Cardiac muscle cell (in vitro differentiated cells and primary cell): Measurements from ENCODE around the gene OR5J2. TPM values are rescaled to one million over a fixed set of nuclear protein-coding genes. Genes with fewer than 3 reads are reported as not detected.
"Not testable (repeated sequence)": the region's sequence is repeated elsewhere in the genome, so short reads cannot be mapped to it uniquely, and the experiment has no call there.

ENCODE experiments used
- DNase-seq, 2 donors: peaks; one replicate each; pipeline versions ENCODE4 v3.0.0 to v3.0.0-alpha.2; 2010 to 2017; ENCODE audit warnings: low read depth in 1 of 2, low spot score in 1 of 2
- H3K27ac ChIP-seq: fragments of 200-600 bp; sonication (generic); 2 replicates; pipeline ENCODE4 v1.5.1; 2016
- H3K27me3 ChIP-seq: fragments of 200-600 bp; sonication (generic); 2 replicates; pipeline ENCODE4 v1.6.0; 2016; ENCODE audit warnings: control low read depth
- H3K36me3 ChIP-seq: fragments of 200-600 bp; sonication (generic); 2 replicates; pipeline ENCODE4 v1.5.1; 2016; ENCODE audit warnings: control low read depth
- H3K4me1 ChIP-seq: fragments of 200-600 bp; sonication (generic); 2 replicates; pipeline ENCODE4 v1.8.1; 2017; ENCODE audit warnings: low read depth, mild to moderate bottlenecking, mixed run types
- H3K4me3 ChIP-seq: fragments of 200-600 bp; sonication (generic); 2 replicates; pipeline ENCODE4 v1.5.1; 2016; ENCODE audit warnings: mild to moderate bottlenecking
- H3K9me3 ChIP-seq: fragments of 200-600 bp; sonication (generic); 2 replicates; pipeline ENCODE4 v1.5.1; 2017; ENCODE audit warnings: low read depth, mild to moderate bottlenecking, control low read depth
- CTCF ChIP-seq: IDR thresholded peaks from 2 replicates; pipeline ENCODE4 v1.5.1; 2012; ENCODE audit warnings: low read depth, mild to moderate bottlenecking, low read length
- polyA plus RNA-seq: library from polyadenylated mRNA; unstranded; fragments of >200 nt; fragmentation: Nextera tagmentation; extraction: Ambion mirVana; gene quantifications from 2 replicates; pipeline ENCODE4 v1.2.1, GENCODE V29; 2016
- total RNA-seq: library from RNA; depleted of rRNA; stranded (reverse); fragments of >200 nt; gene quantifications from 2 replicates; pipeline ENCODE4 v1.2.3, GENCODE V29; 2016

OR5J2 gene
- total RNA-seq (not detected in 2 replicates), polyA plus RNA-seq (not detected in 2 replicates)

- Histone ChIP-seq H3K27me3 (no peaks in the 10 kb centered on the region), H3K4me1 (no peaks in the 10 kb centered on the region), H3K9me3 (no peaks in the 10 kb centered on the region), H3K36me3 (no peaks in the 10 kb centered on the region), H3K27ac (no peak within 1 kb of the TSS), H3K4me3 (no peak within 1 kb of the TSS)
- no peak for TF ChIP-seq CTCF
- DNase-seq = no peak
Measured at GRCh38 chr11:56176318-56176717, at the start of gene OR5J2. Gene OR5J2, plus strand, starts transcription at chr11:56176618. Its CDS starts 0 bp downstream, at chr11:56176618.

GRCh38 chr11:56140151-56140661 is 36.2 kb upstream of the OR5J2 start, which contains the start of gene OR8J3:
Gene OR8J3, minus strand, starts transcription at chr11:56140201. Its CDS starts 2,483 bp downstream, at chr11:56137718.
- H3K27ac ChIP-seq = no peak within 1 kb of the TSS
- TF ChIP-seq CTCF = no peak
- H3K9me3 ChIP-seq = no peaks in the 10 kb centered on the region
- no peak within 1 kb of the TSS for H3K4me3 ChIP-seq
- H3K27me3 ChIP-seq = no peaks in the 10 kb centered on the region
- no peaks in the 10 kb centered on the region for H3K4me1 ChIP-seq
- H3K36me3 ChIP-seq = no peaks in the 10 kb centered on the region
- DNase-seq = no peak

- H3K4me1 ChIP-seq, DNase-seq, H3K4me3 ChIP-seq, H3K27ac ChIP-seq, H3K9me3 ChIP-seq, H3K36me3 ChIP-seq, H3K27me3 ChIP-seq: not testable (repeated sequence)
Measured at GRCh38 chr11:56143681-56144080, 32.7 kb upstream of the OR5J2 start.

GRCh38 chr11:56151376-56151775 is 25.0 kb upstream of the OR5J2 start:
- Histone ChIP-seq H3K27ac (no peak overlapping the region), H3K9me3 (no peaks in the 10 kb centered on the region), H3K4me1 (no peaks in the 10 kb centered on the region), H3K27me3 (no peaks in the 10 kb centered on the region), H3K4me3 (no peak overlapping the region), H3K36me3 (no peaks in the 10 kb centered on the region)
- DNase-seq = no peak
- no peak for TF ChIP-seq CTCF

- TF ChIP-seq CTCF = no peak
- DNase-seq = no peak
- Histone ChIP-seq H3K36me3 (no peaks in the 10 kb centered on the region), H3K4me1 (no peaks in the 10 kb centered on the region), H3K9me3 (no peaks in the 10 kb centered on the region), H3K27ac (no peak overlapping the region), H3K27me3 (no peaks in the 10 kb centered on the region), H3K4me3 (no peak overlapping the region)
Measured at GRCh38 chr11:56152333-56152732, 24.1 kb upstream of the OR5J2 start.

GRCh38 chr11:56160217-56160616 is 16.2 kb upstream of the OR5J2 start, which contains the start of gene OR8K5:
Gene OR8K5, minus strand, starts transcription at chr11:56160317. Its CDS starts 0 bp downstream, at chr11:56160317.
- Histone ChIP-seq H3K4me3 (no peak within 1 kb of the TSS), H3K27me3 (no peaks in the 10 kb centered on the region), H3K27ac (no peak within 1 kb of the TSS), H3K9me3 (no peaks in the 10 kb centered on the region), H3K4me1 (no peaks in the 10 kb centered on the region), H3K36me3 (no peaks in the 10 kb centered on the region)
- no peak for DNase-seq
- no peak for TF ChIP-seq CTCF
